ENCODE measurements around the gene EDARADD. TPM values are rescaled to one million over a fixed set of nuclear protein-coding genes. Genes with fewer than 3 reads are reported as not detected.

The EDARADD gene
- polyA plus RNA-seq, 1 donor (not counting 4 experiments of a cell fraction or from before 2014, with no cell fraction given), result 12.3 TPM

DNA sequence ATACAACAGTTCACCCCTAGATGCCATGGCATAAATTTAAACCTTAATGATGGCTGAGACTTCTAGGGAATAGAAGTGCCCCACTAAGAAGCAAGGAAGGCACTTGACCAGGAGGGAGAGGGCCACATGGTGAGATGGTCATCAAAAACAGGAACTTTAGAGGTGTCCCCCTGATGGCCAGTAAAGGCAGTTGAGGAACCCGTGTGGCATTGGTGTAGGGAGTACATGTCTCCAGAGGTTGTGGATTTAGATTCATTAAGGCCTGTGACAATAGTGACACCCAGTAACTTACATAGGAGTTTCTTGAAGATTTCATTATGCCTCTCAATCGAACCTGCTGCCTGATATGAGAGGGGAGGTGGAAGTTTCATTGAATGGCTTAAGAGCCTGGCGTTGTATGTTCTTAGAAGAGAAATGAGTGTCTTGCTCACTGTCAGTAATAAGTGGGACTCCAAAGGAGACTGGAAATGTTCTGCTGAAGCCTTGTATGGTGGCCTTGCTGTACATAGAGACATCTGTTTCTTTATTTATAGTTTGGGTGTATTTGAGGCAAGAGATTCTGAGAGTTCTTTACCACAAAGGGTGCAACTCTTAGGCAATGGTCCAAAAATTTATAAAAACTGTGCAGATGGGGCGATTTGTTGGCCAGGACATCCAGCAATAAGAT is 27.9 kb downstream of the EDARADD start:
- FAIRE-seq (no peak), DNase-seq (ENCODE audit: low read depth, low spot score) (no peak)
- Histone ChIP-seq H4K20me1 (ENCODE audit: control insufficient read depth, extremely low read depth, insufficient read depth, low read length) (no peaks in the 10 kb centered on the region), H3K9me1 (ENCODE audit: control insufficient read depth, extremely low read depth, insufficient read depth, low read length) (no peaks in the 10 kb centered on the region), H3K36me3 (ENCODE audit: control insufficient read depth in 2 of 2, extremely low read depth in 1 of 2, insufficient read depth in 2 of 2, low read length in 2 of 2) (peaks cover 0 to 1% of the 10 kb centered on the region in 2 experiments), H3K9ac (ENCODE audit: control insufficient read depth, extremely low read depth, insufficient read depth, low read length) (no peak overlapping the region), H3K79me2 (ENCODE audit: control insufficient read depth, insufficient read depth, low read length) (no peaks in the 10 kb centered on the region), H3K4me1 (ENCODE audit: control insufficient read depth, extremely low read depth, insufficient read depth, low read length) (no peaks in the 10 kb centered on the region), H3K4me3 (ENCODE audit: control insufficient read depth in 2 of 3, extremely low read depth in 1 of 3, insufficient read depth in 2 of 3, low read depth in 1 of 3, low read length in 3 of 3) (no peak overlapping the region), H2AFZ (ENCODE audit: control insufficient read depth, low read length) (no peak overlapping the region), H3K4me2 (ENCODE audit: control insufficient read depth, extremely low read depth, insufficient read depth, low read depth, low read length) (no peak overlapping the region), H3K27ac (ENCODE audit: control insufficient read depth, insufficient read depth, low read length) (no peak overlapping the region), H3K9me3 (ENCODE audit: control insufficient read depth, low read depth, low read length) (no peaks in the 10 kb centered on the region), H3K27me3 (ENCODE audit: control insufficient read depth, extremely low read depth, insufficient read depth, low read length) (no peaks in the 10 kb centered on the region)
- TF ChIP-seq EZH2 (IDR thresholded peaks at IDR 0.05; ENCODE audit: low read length), result no peak
- TF ChIP-seq, protein P1, sequence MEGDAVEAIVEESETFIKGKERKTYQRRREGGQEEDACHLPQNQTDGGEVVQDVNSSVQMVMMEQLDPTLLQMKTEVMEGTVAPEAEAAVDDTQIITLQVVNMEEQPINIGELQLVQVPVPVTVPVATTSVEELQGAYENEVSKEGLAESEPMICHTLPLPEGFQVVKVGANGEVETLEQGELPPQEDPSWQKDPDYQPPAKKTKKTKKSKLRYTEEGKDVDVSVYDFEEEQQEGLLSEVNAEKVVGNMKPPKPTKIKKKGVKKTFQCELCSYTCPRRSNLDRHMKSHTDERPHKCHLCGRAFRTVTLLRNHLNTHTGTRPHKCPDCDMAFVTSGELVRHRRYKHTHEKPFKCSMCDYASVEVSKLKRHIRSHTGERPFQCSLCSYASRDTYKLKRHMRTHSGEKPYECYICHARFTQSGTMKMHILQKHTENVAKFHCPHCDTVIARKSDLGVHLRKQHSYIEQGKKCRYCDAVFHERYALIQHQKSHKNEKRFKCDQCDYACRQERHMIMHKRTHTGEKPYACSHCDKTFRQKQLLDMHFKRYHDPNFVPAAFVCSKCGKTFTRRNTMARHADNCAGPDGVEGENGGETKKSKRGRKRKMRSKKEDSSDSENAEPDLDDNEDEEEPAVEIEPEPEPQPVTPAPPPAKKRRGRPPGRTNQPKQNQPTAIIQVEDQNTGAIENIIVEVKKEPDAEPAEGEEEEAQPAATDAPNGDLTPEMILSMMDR (optimal IDR thresholded peaks at IDR 0.05 in 1 of 3, IDR thresholded peaks at IDR 0.05 in 1 of 3, conservative IDR thresholded peaks at IDR 0.05 in 1 of 3; ENCODE audit: extremely low read depth in 1 of 3, insufficient read depth in 2 of 3, low read length in 3 of 3), result no peak
- dilution Hi-C loops (cut with MboI; ENCODE audit: extremely low pct_ligation_motif_present, low sequenced_read_pairs), result no loop called here

DNA sequence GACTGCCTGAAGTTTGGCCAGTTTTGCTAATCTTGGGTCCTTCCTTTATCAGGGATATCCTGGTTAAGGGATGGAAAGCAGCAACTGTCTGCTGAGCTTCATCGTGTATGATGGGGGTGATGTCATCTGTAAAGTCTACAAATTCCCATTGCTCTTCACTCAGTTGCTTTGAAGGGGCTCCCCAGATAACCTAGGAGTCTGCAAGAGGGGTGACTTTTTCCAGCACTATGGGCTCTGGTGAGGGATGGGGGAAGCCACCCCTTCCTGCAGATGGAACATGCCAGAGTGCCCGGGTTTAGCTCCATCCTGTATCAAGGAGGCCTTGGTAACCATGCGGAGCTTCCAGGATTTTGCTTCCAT is 28.4 kb downstream of the EDARADD start:
- dilution Hi-C loops (cut with MboI; ENCODE audit: extremely low pct_ligation_motif_present, low sequenced_read_pairs), result no loop called here
- no peak overlapping the region for H2AFZ ChIP-seq (ENCODE audit: control insufficient read depth, low read length)
- no peak overlapping the region for H3K27ac ChIP-seq (ENCODE audit: control insufficient read depth, insufficient read depth, low read length)
- peaks cover 0 to 1% of the 10 kb centered on the region in 2 experiments for H3K36me3 ChIP-seq (ENCODE audit: control insufficient read depth in 2 of 2, extremely low read depth in 1 of 2, insufficient read depth in 2 of 2, low read length in 2 of 2)
- H3K9me3 ChIP-seq (ENCODE audit: control insufficient read depth, low read depth, low read length), result no peaks in the 10 kb centered on the region
- H3K9ac ChIP-seq (ENCODE audit: control insufficient read depth, extremely low read depth, insufficient read depth, low read length), result no peak overlapping the region
- H3K4me1 ChIP-seq (ENCODE audit: control insufficient read depth, extremely low read depth, insufficient read depth, low read length), result no peaks in the 10 kb centered on the region
- no peak overlapping the region for H3K4me2 ChIP-seq (ENCODE audit: control insufficient read depth, extremely low read depth, insufficient read depth, low read depth, low read length)
- no peaks in the 10 kb centered on the region for H3K27me3 ChIP-seq (ENCODE audit: control insufficient read depth, extremely low read depth, insufficient read depth, low read length)
- H3K9me1 ChIP-seq (ENCODE audit: control insufficient read depth, extremely low read depth, insufficient read depth, low read length), result no peaks in the 10 kb centered on the region
- DNase-seq (ENCODE audit: low read depth, low spot score) (no peak), FAIRE-seq (no peak)
- TF ChIP-seq EZH2 (IDR thresholded peaks at IDR 0.05; ENCODE audit: low read length), result no peak
- TF ChIP-seq, protein P1 (optimal IDR thresholded peaks at IDR 0.05 in 1 of 3, IDR thresholded peaks at IDR 0.05 in 1 of 3, conservative IDR thresholded peaks at IDR 0.05 in 1 of 3; ENCODE audit: extremely low read depth in 1 of 3, insufficient read depth in 2 of 3, low read length in 3 of 3), result no peak
- no peaks in the 10 kb centered on the region for H3K79me2 ChIP-seq (ENCODE audit: control insufficient read depth, insufficient read depth, low read length)
- no peaks in the 10 kb centered on the region for H4K20me1 ChIP-seq (ENCODE audit: control insufficient read depth, extremely low read depth, insufficient read depth, low read length)
- no peak overlapping the region for H3K4me3 ChIP-seq (ENCODE audit: control insufficient read depth in 2 of 3, extremely low read depth in 1 of 3, insufficient read depth in 2 of 3, low read depth in 1 of 3, low read length in 3 of 3)

Data from keratinocyte (primary cell).